K562 (cell line): ENCODE measurements around the gene TREH. TPM values are rescaled to one million over a fixed set of nuclear protein-coding genes. Genes with fewer than 3 reads are reported as not detected.

Source experiments
- ATAC-seq: fragments of 200-7000 bp; cut with Tn5 transposase; 3 replicates; pipeline ENCODE4 v1.9.1; 2020; ENCODE audit warnings: moderate library complexity
- BruUV-seq: library from RNA; stranded (reverse); fragments of 400-500 nt; replicated peaks from 2 replicates; lab custom pipeline; 2021; lab: Mats Ljungman, UMichigan
- CTCF ChIA-PET: fragments of 300-600 bp; formaldehyde crosslinking; extraction: SDS; loops from one replicate; lab custom pipeline; 2021; ENCODE audit warnings: low intra/inter-chr PET ratio; lab: Yijun Ruan, JAX
- POLR2A ChIA-PET: fragments of 300-600, 350-650 bp; sonication (Branson Sonifier 250); formaldehyde crosslinking; extraction: SDS; loops from one replicate; lab custom pipeline; 2021; ENCODE audit warnings: antibody characterized with exemption, inconsistent platforms; lab: Yijun Ruan, JAX
- DNase-seq, 4 experiments: peaks; one replicate each; pipeline versions ENCODE4 v3.0.0 to v3.0.0-alpha.2; 2011 to 2018; ENCODE audit warnings: low spot score in 3 of 4, mixed read lengths in 3 of 4; ENCODE audit errors: extremely low read depth in 1 of 4
- FAIRE-seq: peaks from 2 replicates; lab custom pipeline; 2011; peaks lifted over from hg19 to GRCh38; lab: Jason Lieb, UNC
- H2AFZ ChIP-seq: 2 replicates; pipeline ENCODE4 v1.6.0; 2011; ENCODE audit warnings: low read depth, low read length, control low read depth, inconsistent platforms
- H3K27ac ChIP-seq: fragments of 200-600 bp; 3 replicates; pipeline ENCODE4 v1.8.0; 2011; ENCODE audit warnings: low read depth, mild to moderate bottlenecking, control low read depth, inconsistent platforms, low read length, moderate library complexity, mixed read lengths; ENCODE audit errors: extremely low read depth
- H3K27me3 ChIP-seq, 2 experiments: fragments of 300-600 bp in 1 of 2; 2 replicates in 1 of 2; 3 replicates in 1 of 2; pipeline versions ENCODE4 v1.6.0 to v1.8.0; 2011; ENCODE audit warnings: inconsistent platforms in 2 of 2, low read length in 2 of 2, mild to moderate bottlenecking in 1 of 2, mixed read lengths in 1 of 2, moderate library complexity in 1 of 2; ENCODE audit not compliant: control insufficient read depth in 2 of 2, insufficient read depth in 2 of 2
- H3K36me3 ChIP-seq: fragments of 300-600 bp; 3 replicates; pipeline ENCODE4 v1.8.0; 2011; ENCODE audit warnings: mild to moderate bottlenecking, low read length, inconsistent platforms; ENCODE audit not compliant: control insufficient read depth, insufficient read depth
- H3K4me1 ChIP-seq, 2 experiments: fragments of 200-600 bp in 1 of 2; replicated peaks in 1 of 2; 2 replicates in 1 of 2; 3 replicates in 1 of 2; pipeline versions ENCODE4 v1.5.1 to v1.8.0; 2011; ENCODE audit warnings: inconsistent platforms in 2 of 2, low read length in 2 of 2, mild to moderate bottlenecking in 1 of 2, mixed read lengths in 1 of 2, moderate library complexity in 1 of 2; ENCODE audit not compliant: control insufficient read depth in 2 of 2, insufficient read depth in 2 of 2
- H3K4me2 ChIP-seq: 2 replicates; pipeline ENCODE4 v1.6.1; 2011; ENCODE audit warnings: low read length, control low read depth, inconsistent platforms, mixed read lengths; ENCODE audit not compliant: insufficient read depth
- H3K4me3 ChIP-seq: fragments of 200-600 bp; sonication (generic), shearing (Covaris generic); 2 replicates; pipeline ENCODE4 v1.5.1; 2016; ENCODE audit warnings: control low read depth, inconsistent platforms
- H3K79me2 ChIP-seq: fragments of 200-600 bp; 3 replicates; pipeline ENCODE4 v1.8.0; 2011; ENCODE audit warnings: low read length, inconsistent platforms; ENCODE audit not compliant: control insufficient read depth, insufficient read depth
- H3K9ac ChIP-seq, 2 experiments: 2 replicates each; pipeline versions ENCODE4 v1.6.0 to v1.6.1; 2011; ENCODE audit warnings: low read depth in 2 of 2, low read length in 2 of 2, control low read depth in 1 of 2, inconsistent platforms in 1 of 2, mild to moderate bottlenecking in 1 of 2, mixed read lengths in 1 of 2; ENCODE audit not compliant: insufficient read depth in 1 of 2
- H3K9me1 ChIP-seq: one replicate; pipeline ENCODE4 v1.6.0; 2011; ENCODE audit warnings: inconsistent platforms, mild to moderate bottlenecking, low read length, moderate library complexity; ENCODE audit not compliant: control insufficient read depth, insufficient read depth
- H3K9me3 ChIP-seq: replicated peaks from 2 replicates; pipeline ENCODE4 v1.5.1; 2011; ENCODE audit warnings: low read depth, low read length, inconsistent platforms; ENCODE audit not compliant: control insufficient read depth, insufficient read depth
- H4K20me1 ChIP-seq: replicated peaks from 2 replicates; pipeline ENCODE4 v1.6.1; 2011; ENCODE audit warnings: low read length, inconsistent platforms, mixed read lengths; ENCODE audit not compliant: control insufficient read depth, insufficient read depth
- POLR3A ChIP-seq: IDR thresholded peaks from 2 replicates; pipeline ENCODE4 v1.6.1; 2011; ENCODE audit warnings: borderline replicate concordance, mild to moderate bottlenecking, moderate library complexity; ENCODE audit not compliant: insufficient read length, insufficient read depth; ENCODE audit errors: extremely low read depth
- ZFX ChIP-seq: sonication (generic); formaldehyde crosslinking; IDR thresholded peaks from 2 replicates; pipeline ENCODE4 v1.8.0; 2022; ENCODE audit warnings: mild to moderate bottlenecking, missing genetic modification reagents, moderate library complexity
- whole genome bisulfite sequencing: fragments of 100-300 bp; shearing (Covaris generic); methylation state at CpG from one replicate; pipeline ENCODE4 v1.1.6; 2016; ENCODE audit warnings: low coverage, mixed read lengths; ENCODE audit not compliant: insufficient coverage; ENCODE audit errors: missing lambda C conversion rate; 5-methylcytosine and 5-hydroxymethylcytosine counted together
- in situ Hi-C: fragments of 300-500 bp; cut with MboI; formaldehyde crosslinking; loops from 4 replicates; pipeline ENCODE4 v1.15.0; 2018; ENCODE audit warnings: inconsistent platforms, mixed read lengths
- intact Hi-C: fragments of 100-400 bp; cut with micrococcal nuclease; formaldehyde crosslinking; loops from 2 replicates; pipeline ENCODE4 v1.14.2; 2022
- polyA plus RNA-seq, 8 experiments: library from polyadenylated mRNA; depleted of rRNA in 4 of 8; stranded (reverse) in 5 of 8; unstranded in 3 of 8; fragments of >200 nt; fragmentation: Nextera tagmentation in 2 of 8; fragmentation: Illumina TruSeq in 1 of 8; extraction: Ambion mirVana in 2 of 8; extraction: Trizol in 1 of 8; gene quantifications; 2 replicates each; pipeline versions ENCODE4 v1.2.1 to v1.2.3, GENCODE V29; 2011 to 2014; ENCODE audit warnings: inconsistent platforms in 1 of 8, missing spikeins in 1 of 8
- total RNA-seq, 7 experiments: library from RNA; depleted of rRNA in 6 of 7; stranded (reverse); fragments of >200 nt in 6 of 7; fragmentation: Illumina TruSeq in 2 of 7; extraction: Trizol in 2 of 7; gene quantifications; 2 replicates each; pipeline versions ENCODE4 v1.2.1 to v1.2.3, GENCODE V29; 2011 to 2021; ENCODE audit warnings: low replicate concordance in 1 of 7

Gene TREH
- total and polyA plus RNA-seq, 9 of the 15 experiments (the other 6 are each of a cell fraction or from before 2014, with no cell fraction given): 0.09 to 0.20 (median 0.11) TPM; not detected in 6

GRCh38 chr11:118690553-118691304, 11.3 kb upstream of the TREH start:
- FAIRE-seq (no peak), ATAC-seq (peak; percentile 5), DNase-seq (no peak)
- WGBS: 78% methylated on average over 14 of the region's 15 CpGs
- Histone ChIP-seq H3K4me3 (no peak overlapping the region), H3K27ac (no peak overlapping the region), H3K36me3 (no peaks in the 10 kb centered on the region), H3K4me2 (no peak overlapping the region), H3K9ac (peak overlapping the region in 1 of 2 experiments; percentile 81; a peak in 2 of 4 replicates), H2AFZ (peak overlapping the region; percentile 95), H3K79me2 (no peaks in the 10 kb centered on the region), H4K20me1 (no peaks in the 10 kb centered on the region), H3K4me1 (peaks cover 0 to 39% of the 10 kb centered on the region in 2 experiments; a peak in 3 of 5 replicates), H3K9me3 (no peaks in the 10 kb centered on the region; the same call in 1 of the 2 replicates), H3K27me3 (no peaks in the 10 kb centered on the region), H3K9me1 (no peaks in the 10 kb centered on the region)
- in situ Hi-C loops: no loop called here
- CTCF ChIA-PET: interaction anchor here (0.6 to 1.5 kb wide), 7 partner anchors 31 to 266 kb away, joined by 3 to 9 read pairs (median 5); partner anchors contain the start of genes DDX6 and UPK2
- intact Hi-C loops: loop anchor here (1.0 to 5.0 kb wide), 3 partner anchors 57 to 238 kb away; no protein-coding TSS in a partner anchor
- no TSS peak for BruUV-seq
- POLR2A ChIA-PET: interaction anchor here (1.2 to 1.3 kb wide), 2 partner anchors 59 to 101 kb away, joined by 5 to 6 read pairs; no protein-coding TSS in a partner anchor
- TF ChIP-seq POLR3A (no peak), ZFX (0 out of 2 replicates have a peak, but pooled peaks have one; percentile 21)
